ENCODE data around the gene PAIP1. TPM values are rescaled to one million over a fixed set of nuclear protein-coding genes. Genes with fewer than 3 reads are reported as not detected.

The PAIP1 gene
- total RNA-seq, 1 donor from 2014 or later, result 179 TPM

GRCh38 chr5:43543434-43543833, 13.4 kb downstream of the PAIP1 start:
- no peak overlapping the region for H3K4me3 ChIP-seq (ENCODE audit: low read depth, low read length)
- DNase-seq (ENCODE audit: low read depth), result no peak
- no peak for TF ChIP-seq CTCF (IDR thresholded peaks at IDR 0.05; ENCODE audit: insufficient read depth, low read length, poor library complexity, severe bottlenecking)
- no peaks in the 10 kb centered on the region for H3K36me3 ChIP-seq (ENCODE audit: control insufficient read depth, insufficient read depth, low read length)
- no peaks in the 10 kb centered on the region for H3K27me3 ChIP-seq (ENCODE audit: control insufficient read depth, insufficient read depth, low read length)

- no peak for DNase-seq (ENCODE audit: low read depth)
- no peaks in the 10 kb centered on the region for H3K36me3 ChIP-seq (ENCODE audit: control insufficient read depth, insufficient read depth, low read length)
- no peak for TF ChIP-seq CTCF (IDR thresholded peaks at IDR 0.05; ENCODE audit: insufficient read depth, low read length, poor library complexity, severe bottlenecking)
Observed at GRCh38 chr5:43540746-43541145, 16.1 kb downstream of the PAIP1 start.

DNA sequence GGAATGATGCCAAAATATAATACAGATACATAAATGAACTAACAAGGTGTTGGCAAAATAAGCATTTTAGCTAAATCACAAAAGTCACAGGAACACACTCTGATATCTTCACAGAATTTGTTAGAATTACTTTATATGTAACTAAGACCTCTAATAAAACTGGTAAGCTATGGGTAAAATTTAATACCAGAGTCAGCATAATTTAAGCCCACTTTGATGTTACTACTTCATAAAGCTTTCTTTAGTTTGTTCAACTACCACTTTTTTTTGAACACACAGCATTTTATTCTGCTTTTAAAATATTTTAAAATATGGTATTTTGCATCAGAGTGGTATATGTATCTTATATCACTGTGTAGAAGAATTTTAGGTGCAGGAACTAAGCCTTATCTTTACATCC, 19.9 kb downstream of the PAIP1 start:
- Histone ChIP-seq H3K36me3 (ENCODE audit: control insufficient read depth, insufficient read depth, low read length) (peaks cover 1% of the 10 kb centered on the region), H3K4me3 (ENCODE audit: low read depth, low read length) (no peak overlapping the region), H3K27me3 (ENCODE audit: control insufficient read depth, insufficient read depth, low read length) (no peaks in the 10 kb centered on the region)
- no peak for TF ChIP-seq CTCF (IDR thresholded peaks at IDR 0.05; ENCODE audit: insufficient read depth, low read length, poor library complexity, severe bottlenecking)
- no peak for DNase-seq (ENCODE audit: low read depth)

More at GRCh38 chr5:43540746-43541145, 16.1 kb downstream of the PAIP1 start:
- Histone ChIP-seq H3K27me3 (ENCODE audit: control insufficient read depth, insufficient read depth, low read length) (no peaks in the 10 kb centered on the region), H3K4me3 (ENCODE audit: low read depth, low read length) (no peak overlapping the region)

DNA sequence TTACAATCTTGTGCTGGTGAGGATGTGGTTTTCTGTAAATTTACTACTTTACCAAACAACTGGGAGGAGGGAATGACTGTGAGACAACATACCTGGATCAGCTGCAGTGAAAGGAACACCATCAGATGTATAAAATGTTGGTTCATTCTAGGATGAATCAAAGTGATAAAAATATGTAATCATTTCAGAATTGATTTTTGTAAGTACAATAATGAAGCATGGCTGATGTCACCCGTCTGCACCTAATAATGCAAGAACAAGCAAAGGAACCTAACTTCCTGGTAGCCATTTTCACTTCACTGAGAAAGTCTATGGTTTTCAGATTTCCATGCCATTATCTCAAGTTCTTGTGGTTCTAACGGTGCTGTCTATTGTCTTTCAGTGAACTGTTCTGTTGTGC, 23.2 kb downstream of the PAIP1 start:
- Histone ChIP-seq H3K36me3 (ENCODE audit: control insufficient read depth, insufficient read depth, low read length) (peaks cover 3% of the 10 kb centered on the region), H3K4me3 (ENCODE audit: low read depth, low read length) (no peak overlapping the region), H3K27me3 (ENCODE audit: control insufficient read depth, insufficient read depth, low read length) (no peaks in the 10 kb centered on the region)
- no peak for TF ChIP-seq CTCF (IDR thresholded peaks at IDR 0.05; ENCODE audit: insufficient read depth, low read length, poor library complexity, severe bottlenecking)
- DNase-seq (ENCODE audit: low read depth), result no peak

DNA sequence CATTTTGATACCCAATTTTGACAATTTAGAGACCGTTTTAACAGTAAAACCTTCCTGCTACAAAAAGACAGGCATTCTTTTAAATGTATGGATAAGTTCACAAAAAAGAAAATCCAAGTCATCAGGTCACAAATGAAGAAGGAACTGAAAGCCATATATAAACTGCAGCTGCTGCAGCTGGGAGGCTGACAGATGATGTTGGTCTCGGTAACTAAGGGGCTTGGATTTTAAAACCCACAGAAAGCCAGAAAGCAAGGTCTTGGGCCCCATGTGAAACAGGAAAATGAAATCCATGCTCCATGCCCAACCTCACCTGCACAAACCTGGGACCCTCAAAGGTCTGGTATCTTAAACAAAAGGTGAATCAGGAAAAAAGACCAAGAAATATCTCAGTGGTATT, 26.2 kb downstream of the PAIP1 start:
- Histone ChIP-seq H3K4me3 (ENCODE audit: low read depth, low read length) (no peak overlapping the region), H3K27me3 (ENCODE audit: control insufficient read depth, insufficient read depth, low read length) (no peaks in the 10 kb centered on the region), H3K36me3 (ENCODE audit: control insufficient read depth, insufficient read depth, low read length) (peaks cover 3% of the 10 kb centered on the region)
- no peak for DNase-seq (ENCODE audit: low read depth)
- no peak for TF ChIP-seq CTCF (IDR thresholded peaks at IDR 0.05; ENCODE audit: insufficient read depth, low read length, poor library complexity, severe bottlenecking)

DNA sequence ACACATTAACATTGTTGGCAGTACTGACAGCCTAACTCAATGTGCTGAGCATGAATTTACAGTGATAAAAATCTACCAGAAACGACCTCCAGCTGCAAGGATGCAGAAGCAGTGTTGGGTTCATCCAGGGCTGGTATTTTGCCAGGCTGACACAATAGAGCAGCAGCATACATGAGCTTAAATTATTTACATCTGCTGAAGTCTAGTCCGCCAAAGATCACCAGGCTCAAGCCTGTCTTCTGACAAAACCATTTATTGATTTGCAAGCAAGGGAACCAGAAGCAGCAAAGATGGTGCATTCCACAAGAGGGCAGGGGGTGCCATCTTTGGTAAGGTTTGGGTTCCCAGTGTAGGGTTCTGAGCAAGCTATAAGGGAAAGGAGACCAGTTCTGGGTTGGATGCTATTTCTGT, 33.2 kb downstream of the PAIP1 start:
- Histone ChIP-seq H3K36me3 (ENCODE audit: control insufficient read depth, insufficient read depth, low read length) (no peaks in the 10 kb centered on the region), H3K4me3 (ENCODE audit: low read depth, low read length) (no peak overlapping the region), H3K27me3 (ENCODE audit: control insufficient read depth, insufficient read depth, low read length) (no peaks in the 10 kb centered on the region)
- no peak for TF ChIP-seq CTCF (IDR thresholded peaks at IDR 0.05; ENCODE audit: insufficient read depth, low read length, poor library complexity, severe bottlenecking)
- DNase-seq (ENCODE audit: low read depth), result no peak
